GM12865 (cell line): ENCODE results near the gene UBASH3B.

ENCODE experiments used
- DNase-seq: peaks from one replicate; pipeline ENCODE4 v3.0.0; 2010; ENCODE audit warnings: low read depth
- H3K4me3 ChIP-seq: 2 replicates; pipeline ENCODE4 v1.5.1; 2011; ENCODE audit warnings: mild to moderate bottlenecking, low read depth, low read length, control low read depth
- TF ChIP-seq, protein P1 (sequence below): IDR thresholded peaks from 2 replicates; pipeline ENCODE4 v1.5.1; 2011; ENCODE audit warnings: low read length, control low read depth, low read depth, inconsistent platforms; ENCODE audit not compliant: insufficient read depth; ENCODE audit errors: missing control alignments

Gene UBASH3B

GRCh38 chr11:122765487-122766131, 110.1 kb downstream of the UBASH3B start:
- no peak for DNase-seq
- H3K4me3 ChIP-seq: no peak overlapping the region
- TF ChIP-seq, protein P1, sequence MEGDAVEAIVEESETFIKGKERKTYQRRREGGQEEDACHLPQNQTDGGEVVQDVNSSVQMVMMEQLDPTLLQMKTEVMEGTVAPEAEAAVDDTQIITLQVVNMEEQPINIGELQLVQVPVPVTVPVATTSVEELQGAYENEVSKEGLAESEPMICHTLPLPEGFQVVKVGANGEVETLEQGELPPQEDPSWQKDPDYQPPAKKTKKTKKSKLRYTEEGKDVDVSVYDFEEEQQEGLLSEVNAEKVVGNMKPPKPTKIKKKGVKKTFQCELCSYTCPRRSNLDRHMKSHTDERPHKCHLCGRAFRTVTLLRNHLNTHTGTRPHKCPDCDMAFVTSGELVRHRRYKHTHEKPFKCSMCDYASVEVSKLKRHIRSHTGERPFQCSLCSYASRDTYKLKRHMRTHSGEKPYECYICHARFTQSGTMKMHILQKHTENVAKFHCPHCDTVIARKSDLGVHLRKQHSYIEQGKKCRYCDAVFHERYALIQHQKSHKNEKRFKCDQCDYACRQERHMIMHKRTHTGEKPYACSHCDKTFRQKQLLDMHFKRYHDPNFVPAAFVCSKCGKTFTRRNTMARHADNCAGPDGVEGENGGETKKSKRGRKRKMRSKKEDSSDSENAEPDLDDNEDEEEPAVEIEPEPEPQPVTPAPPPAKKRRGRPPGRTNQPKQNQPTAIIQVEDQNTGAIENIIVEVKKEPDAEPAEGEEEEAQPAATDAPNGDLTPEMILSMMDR: no peak

- TF ChIP-seq, protein P1: no peak
- DNase-seq: no peak
- no peak overlapping the region for H3K4me3 ChIP-seq
Observed at GRCh38 chr11:122769126-122769780, 113.7 kb downstream of the UBASH3B start.

- TF ChIP-seq, protein P1: no peak
- H3K4me3 ChIP-seq: no peak overlapping the region
- no peak for DNase-seq
Observed at GRCh38 chr11:122772945-122773344, 117.4 kb downstream of the UBASH3B start.

GRCh38 chr11:122773781-122774266, 118.3 kb downstream of the UBASH3B start:
- DNase-seq: no peak
- H3K4me3 ChIP-seq: no peak overlapping the region
- TF ChIP-seq, protein P1: no peak

GRCh38 chr11:122775675-122776271, 120.3 kb downstream of the UBASH3B start:
- TF ChIP-seq, protein P1: no peak
- no peak overlapping the region for H3K4me3 ChIP-seq
- no peak for DNase-seq

GRCh38 chr11:122776546-122776945, 121.0 kb downstream of the UBASH3B start:
- TF ChIP-seq, protein P1: no peak
- H3K4me3 ChIP-seq: no peak overlapping the region
- DNase-seq: no peak
